RWPE2 (cell line): ENCODE measurements around the gene LARP4B.

Experiments
- ATAC-seq: fragments of 200-7000 bp; cut with Tn5 transposase; 3 replicates; pipeline ENCODE4 v1.9.1; 2021; ENCODE audit warnings: low read depth
- DNase-seq: peaks from one replicate; pipeline ENCODE4 v3.0.0-alpha.2; 2020; ENCODE audit warnings: low spot score
- H3K27ac ChIP-seq: fragments of 450-650 bp; 2 replicates; pipeline ENCODE4 v1.5.1; 2017; ENCODE audit warnings: mild to moderate bottlenecking; ENCODE audit not compliant: poor library complexity, severe bottlenecking
- H3K27me3 ChIP-seq: fragments of 250-450 bp; sonication (Bioruptor Pico); 2 replicates; pipeline ENCODE4 v1.5.1; 2021; ENCODE audit warnings: mild to moderate bottlenecking, moderate library complexity; ENCODE audit not compliant: insufficient read depth, poor library complexity, severe bottlenecking
- H3K36me3 ChIP-seq: fragments of 250-450 bp; sonication (Bioruptor Pico); 2 replicates; pipeline ENCODE4 v1.5.1; 2020; ENCODE audit warnings: low read depth, mild to moderate bottlenecking, moderate library complexity
- H3K4me1 ChIP-seq: fragments of 250-450 bp; sonication (Bioruptor Pico); 2 replicates; pipeline ENCODE4 v1.5.1; 2021; ENCODE audit warnings: mild to moderate bottlenecking, moderate library complexity; ENCODE audit not compliant: insufficient read depth, poor library complexity, severe bottlenecking
- H3K4me3 ChIP-seq: fragments of 250-450 bp; sonication (Bioruptor Pico); 2 replicates; pipeline ENCODE4 v1.5.1; 2021; ENCODE audit warnings: mild to moderate bottlenecking, moderate library complexity; ENCODE audit not compliant: severe bottlenecking
- H3K9me3 ChIP-seq: fragments of 250-450 bp; sonication (Bioruptor Pico); 2 replicates; pipeline ENCODE4 v1.5.1; 2021; ENCODE audit warnings: mild to moderate bottlenecking, moderate library complexity; ENCODE audit not compliant: severe bottlenecking
- CTCF ChIP-seq: fragments of 450-650 bp; IDR thresholded peaks from one replicate; pipeline ENCODE4 v1.5.1; 2017; ENCODE audit warnings: mild to moderate bottlenecking, moderate library complexity; ENCODE audit not compliant: poor library complexity, severe bottlenecking

LARP4B gene

GRCh38 chr10:844552-844951 lies 87.0 kb downstream of the LARP4B start:
- DNase-seq: no peak
- no peak overlapping the region for H3K4me3 ChIP-seq
- no peak overlapping the region for H3K27ac ChIP-seq
- no peak for TF ChIP-seq CTCF
- peaks cover 47% of the 10 kb centered on the region for H3K36me3 ChIP-seq
- H3K9me3 ChIP-seq: no peaks in the 10 kb centered on the region
- H3K4me1 ChIP-seq: no peaks in the 10 kb centered on the region
- no peaks in the 10 kb centered on the region for H3K27me3 ChIP-seq
- ATAC-seq: no peak

GRCh38 chr10:843703-844102 lies 87.8 kb downstream of the LARP4B start:
- TF ChIP-seq CTCF: no peak
- ATAC-seq (no peak), DNase-seq (no peak)
- H3K27me3 ChIP-seq: no peaks in the 10 kb centered on the region
- no peaks in the 10 kb centered on the region for H3K4me1 ChIP-seq
- no peak overlapping the region for H3K27ac ChIP-seq
- peaks cover 53% of the 10 kb centered on the region for H3K36me3 ChIP-seq
- no peak overlapping the region for H3K4me3 ChIP-seq
- no peaks in the 10 kb centered on the region for H3K9me3 ChIP-seq

GRCh38 chr10:842795-843194 lies 88.7 kb downstream of the LARP4B start:
- no peak for TF ChIP-seq CTCF
- Histone ChIP-seq H3K4me3 (no peak overlapping the region), H3K27me3 (no peaks in the 10 kb centered on the region), H3K27ac (no peak overlapping the region), H3K4me1 (no peaks in the 10 kb centered on the region), H3K36me3 (peaks cover 53% of the 10 kb centered on the region), H3K9me3 (no peaks in the 10 kb centered on the region)
- DNase-seq (no peak), ATAC-seq (no peak)

- ATAC-seq (no peak), DNase-seq (no peak)
- no peak for TF ChIP-seq CTCF
- Histone ChIP-seq H3K9me3 (no peaks in the 10 kb centered on the region), H3K27me3 (no peaks in the 10 kb centered on the region), H3K36me3 (peaks cover 60% of the 10 kb centered on the region), H3K4me3 (no peak overlapping the region), H3K4me1 (no peaks in the 10 kb centered on the region), H3K27ac (no peak overlapping the region)
These were observed 90.0 kb downstream of the LARP4B start for GRCh38 chr10:841535-841934.

GRCh38 chr10:839550-840205 lies 91.8 kb downstream of the LARP4B start:
- no peaks in the 10 kb centered on the region for H3K9me3 ChIP-seq
- no peaks in the 10 kb centered on the region for H3K4me1 ChIP-seq
- no peak overlapping the region for H3K27ac ChIP-seq
- no peak for TF ChIP-seq CTCF
- peaks cover 66% of the 10 kb centered on the region for H3K36me3 ChIP-seq
- ATAC-seq: no peak
- no peak overlapping the region for H3K4me3 ChIP-seq
- H3K27me3 ChIP-seq: no peaks in the 10 kb centered on the region
- DNase-seq: no peak
